Kidney (tissue), 14 donors: ENCODE data around the gene ARHGEF28. TPM values are rescaled to one million over a fixed set of nuclear protein-coding genes. Genes with fewer than 3 reads are reported as not detected.

Source experiments
- DNase-seq, 5 donors: peaks; one replicate each; pipeline ENCODE4 v3.0.0-alpha.2; 2013 to 2020
- FAIRE-seq: peaks from 2 replicates; lab custom pipeline; 2012; peaks lifted over from hg19 to GRCh38; lab: Jason Lieb, UNC
- H3K27ac ChIP-seq, 2 donors: one replicate each; pipeline ENCODE4 v1.7.0; 2013; ENCODE audit warnings: low read depth in 2 of 2, low read length in 2 of 2, inconsistent platforms in 1 of 2
- H3K27me3 ChIP-seq: one replicate; pipeline ENCODE4 v1.7.1; 2013; ENCODE audit warnings: low read length, inconsistent platforms; ENCODE audit not compliant: control insufficient read depth, insufficient read depth
- H3K36me3 ChIP-seq, 3 donors: one replicate each; pipeline versions ENCODE4 v1.7.0 to v1.7.1; 2013; ENCODE audit warnings: low read length in 3 of 3, control low read depth in 1 of 3, inconsistent platforms in 1 of 3; ENCODE audit not compliant: insufficient read depth in 3 of 3, control insufficient read depth in 2 of 3
- H3K4me1 ChIP-seq, 3 donors: one replicate each; pipeline versions ENCODE4 v1.7.0 to v1.7.1; 2013; ENCODE audit warnings: low read length in 3 of 3, inconsistent platforms in 1 of 3, low read depth in 1 of 3; ENCODE audit not compliant: control insufficient read depth in 2 of 3, insufficient read depth in 2 of 3
- H3K4me3 ChIP-seq, 3 donors: one replicate each; pipeline versions ENCODE4 v1.7.0 to v1.8.1; 2013; ENCODE audit warnings: low read length in 3 of 3, control low read depth in 1 of 3, inconsistent platforms in 1 of 3
- H3K9ac ChIP-seq, 3 donors: one replicate each; pipeline versions ENCODE4 v1.7.0 to v1.7.1; 2013; ENCODE audit warnings: low read length in 3 of 3, control low read depth in 1 of 3, inconsistent platforms in 1 of 3
- H3K9me3 ChIP-seq, 3 donors: one replicate each; pipeline versions ENCODE4 v1.7.0 to v1.7.1; 2013; ENCODE audit warnings: low read length in 3 of 3, control low read depth in 1 of 3, inconsistent platforms in 1 of 3; ENCODE audit not compliant: control insufficient read depth in 2 of 3, insufficient read depth in 1 of 3
- CTCF ChIP-seq: IDR thresholded peaks from 3 replicates; pipeline ENCODE4 v1.5.1; 2012; ENCODE audit warnings: mild to moderate bottlenecking, moderate library complexity, borderline replicate concordance; ENCODE audit not compliant: insufficient read depth; ENCODE audit errors: extremely low read depth
- intact Hi-C: fragments of 100-400 bp; cut with DNase I; formaldehyde crosslinking; loops from one replicate; pipeline ENCODE4 v1.11.1; 2022
- polyA plus RNA-seq: library from polyadenylated mRNA; stranded (reverse); fragments of 350-450 nt; fragmentation: Illumina TruSeq; extraction: RNeasy Lipid Tissue Mini Kit (QIAGEN cat#74804); gene quantifications from one replicate; pipeline ENCODE4 v1.2.3, GENCODE V29; 2014; ENCODE audit warnings: low read depth, low replicate concordance; ENCODE audit not compliant: insufficient read depth
- total RNA-seq: library from RNA; stranded (reverse); fragmentation: NEBNext Ultra II Directional; extraction: Animal tissue kit (Norgen Biotek cat#: 25700); gene quantifications from one replicate; pipeline ENCODE4 v1.2.1, GENCODE V29; 2021
- donor health status: control.
- donor health status: control.
- donor health status: control.
- donor health status: control.
- donor health status: control.
- donor health status: DM: yes; HTN: yes; CAD: no.
- donor health status: Normal renal cell carcinoma (clear cell type).

The ARHGEF28 gene
- total and polyA plus RNA-seq, 2 donors from 2014 or later: 21.9 to 66.3 TPM

GRCh38 chr5:73766902-73767301 lies 140.9 kb downstream of the ARHGEF28 start:
- Histone ChIP-seq H3K4me1 (no peaks in the 10 kb centered on the region), H3K27me3 (no peaks in the 10 kb centered on the region), H3K36me3 (peaks cover 0 to 2% (median 0%) of the 10 kb centered on the region in 3 donors), H3K27ac (no peak overlapping the region), H3K9me3 (peaks cover 0 to 3% (median 0%) of the 10 kb centered on the region in 3 donors), H3K9ac (no peak overlapping the region), H3K4me3 (no peak overlapping the region)
- TF ChIP-seq CTCF: no peak
- FAIRE-seq: no peak
- intact Hi-C loops: no loop called here
- DNase-seq: no peak

GRCh38 chr5:73770172-73771025 lies 144.4 kb downstream of the ARHGEF28 start:
- H3K9ac ChIP-seq: no peak overlapping the region
- no peak for FAIRE-seq
- H3K4me3 ChIP-seq: no peak overlapping the region
- TF ChIP-seq CTCF: no peak
- H3K4me1 ChIP-seq: no peaks in the 10 kb centered on the region
- H3K9me3 ChIP-seq: peaks cover 0 to 3% (median 0%) of the 10 kb centered on the region in 3 donors
- intact Hi-C loops: no loop called here
- H3K27ac ChIP-seq: no peak overlapping the region
- no peak for DNase-seq
- no peaks in the 10 kb centered on the region for H3K36me3 ChIP-seq
- no peaks in the 10 kb centered on the region for H3K27me3 ChIP-seq

- no peaks in the 10 kb centered on the region for H3K9me3 ChIP-seq
- no peak for TF ChIP-seq CTCF
- H3K27ac ChIP-seq: no peak overlapping the region
- DNase-seq: no peak
- no peak overlapping the region for H3K9ac ChIP-seq
- intact Hi-C loops: no loop called here
- no peaks in the 10 kb centered on the region for H3K27me3 ChIP-seq
- no peaks in the 10 kb centered on the region for H3K4me1 ChIP-seq
- FAIRE-seq: no peak
- no peak overlapping the region for H3K4me3 ChIP-seq
- no peaks in the 10 kb centered on the region for H3K36me3 ChIP-seq
Measured at GRCh38 chr5:73774924-73775323, 148.9 kb downstream of the ARHGEF28 start.

GRCh38 chr5:73776405-73776804 lies 150.4 kb downstream of the ARHGEF28 start:
- no peak for TF ChIP-seq CTCF
- Histone ChIP-seq H3K27me3 (no peaks in the 10 kb centered on the region), H3K4me1 (no peaks in the 10 kb centered on the region), H3K4me3 (no peak overlapping the region), H3K27ac (no peak overlapping the region), H3K36me3 (no peaks in the 10 kb centered on the region), H3K9me3 (no peaks in the 10 kb centered on the region), H3K9ac (no peak overlapping the region)
- FAIRE-seq (no peak), DNase-seq (no peak)
- intact Hi-C loops: no loop called here
